ENCODE data around the gene ZC3H18.

ZC3H18 gene

DNA sequence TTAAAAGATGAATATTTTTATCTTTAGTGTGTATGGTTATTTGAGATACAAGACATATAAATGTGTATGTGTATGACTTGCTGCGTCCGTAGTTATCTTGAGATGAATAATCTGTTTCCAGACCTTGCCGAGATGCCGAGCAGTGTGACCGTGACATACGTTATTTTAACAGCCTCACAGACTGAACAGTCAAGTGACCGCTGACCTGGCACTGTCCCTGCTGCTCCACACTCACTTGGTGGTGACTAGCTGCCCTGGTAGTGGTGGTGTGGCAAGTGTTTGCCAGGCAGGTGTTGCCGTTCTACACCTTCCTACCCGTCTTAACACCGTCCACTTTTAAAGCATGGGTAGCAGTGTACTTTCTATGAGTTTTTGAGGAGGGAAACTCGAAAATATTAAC, 5.0 kb downstream of the ZC3H18 start:
- H3K79me2 ChIP-seq (ENCODE audit: low read length), result peaks cover 88% of the 10 kb centered on the region
- H3K9ac ChIP-seq (ENCODE audit: low read length), result no peak overlapping the region
- H2AFZ ChIP-seq (ENCODE audit: low read length), result no peak overlapping the region
- no peak for DNase-seq
- H3K9me3 ChIP-seq (replicated peaks; ENCODE audit: insufficient read depth, low read length), result no peaks in the 10 kb centered on the region
- no peak overlapping the region for H3K4me2 ChIP-seq (ENCODE audit: low read depth, low read length)
- no peak overlapping the region for H3K27ac ChIP-seq (ENCODE audit: low read length)
- peaks cover 9% of the 10 kb centered on the region; the same call in 1 of the 2 replicates for H3K4me1 ChIP-seq (ENCODE audit: low read length)
- H3K27me3 ChIP-seq (replicated peaks; ENCODE audit: insufficient read depth, low read length), result no peaks in the 10 kb centered on the region
- no peaks in the 10 kb centered on the region for H4K20me1 ChIP-seq (ENCODE audit: insufficient read depth, low read length)
- no peaks in the 10 kb centered on the region for H3K36me3 ChIP-seq (replicated peaks; ENCODE audit: insufficient read depth, low read length)
- no peaks in the 10 kb centered on the region for H3K9me2 ChIP-seq (replicated peaks; ENCODE audit: insufficient read depth, low read length)
- H3K4me3 ChIP-seq (ENCODE audit: low read length), result no peak overlapping the region
- TF ChIP-seq EZH2phosphoT487 (IDR thresholded peaks at IDR 0.05; ENCODE audit: low read length), result no peak
- TF ChIP-seq EZH2 (optimal IDR thresholded peaks at IDR 0.05; ENCODE audit: low read depth, low read length), result no peak
- TF ChIP-seq, protein P1, sequence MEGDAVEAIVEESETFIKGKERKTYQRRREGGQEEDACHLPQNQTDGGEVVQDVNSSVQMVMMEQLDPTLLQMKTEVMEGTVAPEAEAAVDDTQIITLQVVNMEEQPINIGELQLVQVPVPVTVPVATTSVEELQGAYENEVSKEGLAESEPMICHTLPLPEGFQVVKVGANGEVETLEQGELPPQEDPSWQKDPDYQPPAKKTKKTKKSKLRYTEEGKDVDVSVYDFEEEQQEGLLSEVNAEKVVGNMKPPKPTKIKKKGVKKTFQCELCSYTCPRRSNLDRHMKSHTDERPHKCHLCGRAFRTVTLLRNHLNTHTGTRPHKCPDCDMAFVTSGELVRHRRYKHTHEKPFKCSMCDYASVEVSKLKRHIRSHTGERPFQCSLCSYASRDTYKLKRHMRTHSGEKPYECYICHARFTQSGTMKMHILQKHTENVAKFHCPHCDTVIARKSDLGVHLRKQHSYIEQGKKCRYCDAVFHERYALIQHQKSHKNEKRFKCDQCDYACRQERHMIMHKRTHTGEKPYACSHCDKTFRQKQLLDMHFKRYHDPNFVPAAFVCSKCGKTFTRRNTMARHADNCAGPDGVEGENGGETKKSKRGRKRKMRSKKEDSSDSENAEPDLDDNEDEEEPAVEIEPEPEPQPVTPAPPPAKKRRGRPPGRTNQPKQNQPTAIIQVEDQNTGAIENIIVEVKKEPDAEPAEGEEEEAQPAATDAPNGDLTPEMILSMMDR (IDR thresholded peaks at IDR 0.05; ENCODE audit: low read length), result no peak
- no peaks in the 10 kb centered on the region for H3F3A ChIP-seq (ENCODE audit: insufficient read depth, low read length)

DNA sequence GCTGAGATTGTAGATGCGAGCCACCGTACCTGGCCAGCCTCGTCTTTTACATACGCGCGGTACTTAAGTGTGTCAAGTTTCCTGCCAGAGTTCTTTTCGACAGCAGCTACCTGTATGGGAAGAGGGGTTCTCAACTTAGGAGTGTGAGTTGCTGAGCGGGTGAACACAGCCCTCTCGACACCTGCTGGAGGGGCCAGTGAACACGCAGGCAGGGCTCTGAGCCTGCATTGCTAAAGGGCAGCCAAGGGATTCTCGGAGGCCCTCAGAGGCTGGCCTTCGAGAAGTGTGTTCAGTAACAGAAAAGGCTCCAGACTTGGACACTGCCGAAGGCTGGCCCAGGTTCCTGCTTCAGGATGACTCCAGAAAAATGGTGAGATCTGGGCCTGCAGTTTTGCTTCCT, 6.1 kb downstream of the ZC3H18 start:
- no peak overlapping the region for H3K4me3 ChIP-seq (ENCODE audit: low read length)
- no peak overlapping the region for H3K9ac ChIP-seq (ENCODE audit: low read length)
- H3K79me2 ChIP-seq (ENCODE audit: low read length), result peaks cover 90% of the 10 kb centered on the region
- no peak overlapping the region for H3K4me2 ChIP-seq (ENCODE audit: low read depth, low read length)
- TF ChIP-seq, protein P1 (IDR thresholded peaks at IDR 0.05; ENCODE audit: low read length), result no peak
- no peak for TF ChIP-seq EZH2phosphoT487 (IDR thresholded peaks at IDR 0.05; ENCODE audit: low read length)
- TF ChIP-seq EZH2 (optimal IDR thresholded peaks at IDR 0.05; ENCODE audit: low read depth, low read length), result no peak
- no peak overlapping the region for H3K27ac ChIP-seq (ENCODE audit: low read length)
- H3F3A ChIP-seq (ENCODE audit: insufficient read depth, low read length), result no peaks in the 10 kb centered on the region
- H4K20me1 ChIP-seq (ENCODE audit: insufficient read depth, low read length), result no peaks in the 10 kb centered on the region
- H3K27me3 ChIP-seq (replicated peaks; ENCODE audit: insufficient read depth, low read length), result no peaks in the 10 kb centered on the region
- no peak overlapping the region for H2AFZ ChIP-seq (ENCODE audit: low read length)
- no peaks in the 10 kb centered on the region for H3K9me3 ChIP-seq (replicated peaks; ENCODE audit: insufficient read depth, low read length)
- no peaks in the 10 kb centered on the region for H3K36me3 ChIP-seq (replicated peaks; ENCODE audit: insufficient read depth, low read length)
- no peaks in the 10 kb centered on the region for H3K9me2 ChIP-seq (replicated peaks; ENCODE audit: insufficient read depth, low read length)
- DNase-seq, result no peak
- peaks cover 7% of the 10 kb centered on the region; the same call in 1 of the 2 replicates for H3K4me1 ChIP-seq (ENCODE audit: low read length)

DNA sequence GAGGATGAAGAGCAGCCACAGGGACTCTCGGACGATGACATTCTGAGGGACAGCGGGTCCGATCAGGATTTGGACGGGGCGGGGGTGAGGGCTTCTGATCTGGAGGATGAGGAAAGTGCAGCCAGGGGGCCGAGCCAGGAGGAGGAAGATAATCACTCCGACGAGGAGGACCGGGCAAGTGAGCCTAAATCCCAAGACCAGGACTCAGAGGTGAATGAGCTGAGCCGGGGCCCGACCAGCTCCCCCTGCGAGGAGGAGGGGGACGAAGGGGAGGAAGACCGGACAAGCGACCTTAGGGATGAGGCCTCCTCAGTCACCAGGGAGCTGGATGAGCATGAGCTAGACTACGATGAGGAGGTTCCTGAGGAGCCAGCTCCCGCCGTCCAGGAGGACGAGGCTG, 7.0 kb downstream of the ZC3H18 start:
- no peak overlapping the region for H3K4me2 ChIP-seq (ENCODE audit: low read depth, low read length)
- no peak overlapping the region for H3K27ac ChIP-seq (ENCODE audit: low read length)
- no peaks in the 10 kb centered on the region for H3K27me3 ChIP-seq (replicated peaks; ENCODE audit: insufficient read depth, low read length)
- H3K9me2 ChIP-seq (replicated peaks; ENCODE audit: insufficient read depth, low read length), result no peaks in the 10 kb centered on the region
- H3K4me3 ChIP-seq (ENCODE audit: low read length), result no peak overlapping the region
- H3K79me2 ChIP-seq (ENCODE audit: low read length), result peaks cover 88% of the 10 kb centered on the region
- TF ChIP-seq, protein P1 (IDR thresholded peaks at IDR 0.05; ENCODE audit: low read length), result no peak
- TF ChIP-seq EZH2phosphoT487 (IDR thresholded peaks at IDR 0.05; ENCODE audit: low read length), result no peak
- no peak for TF ChIP-seq EZH2 (optimal IDR thresholded peaks at IDR 0.05; ENCODE audit: low read depth, low read length)
- H4K20me1 ChIP-seq (ENCODE audit: insufficient read depth, low read length), result no peaks in the 10 kb centered on the region
- H3K4me1 ChIP-seq (ENCODE audit: low read length), result no peaks in the 10 kb centered on the region
- no peaks in the 10 kb centered on the region for H3F3A ChIP-seq (ENCODE audit: insufficient read depth, low read length)
- no peaks in the 10 kb centered on the region for H3K9me3 ChIP-seq (replicated peaks; ENCODE audit: insufficient read depth, low read length)
- no peak overlapping the region for H2AFZ ChIP-seq (ENCODE audit: low read length)
- no peak overlapping the region for H3K9ac ChIP-seq (ENCODE audit: low read length)
- no peaks in the 10 kb centered on the region for H3K36me3 ChIP-seq (replicated peaks; ENCODE audit: insufficient read depth, low read length)
- DNase-seq, result no peak

All from MM.1S (cell line).